ENCODE data around the gene ZNF124. TPM values are rescaled to one million over a fixed set of nuclear protein-coding genes. Genes with fewer than 3 reads are reported as not detected.
"Not testable (repeated sequence)": the region's sequence is repeated elsewhere in the genome, so short reads cannot be mapped to it uniquely, and the experiment has no call there.

Gene ZNF124
- total RNA-seq, 1 experiment from 2014 or later: 56.8 TPM

GRCh38 chr1:247184254-247184653 lies 12.4 kb upstream of the ZNF124 start:
- H3K36me3 ChIP-seq: peaks cover 12% of the 10 kb centered on the region; the same call in 1 of the 2 replicates
- no peak overlapping the region for H3K4me3 ChIP-seq
- no peak for DNase-seq
- no peaks in the 10 kb centered on the region for H3K27me3 ChIP-seq
- peaks cover 20% of the 10 kb centered on the region for H3K9me3 ChIP-seq

- Histone ChIP-seq H3K4me3 (no peak overlapping the region), H3K36me3 (peaks cover 6% of the 10 kb centered on the region; the same call in 1 of the 2 replicates), H3K9me3 (peaks cover 13% of the 10 kb centered on the region), H3K27me3 (no peaks in the 10 kb centered on the region)
- no peak for DNase-seq
Observed at GRCh38 chr1:247182994-247183393, 11.2 kb upstream of the ZNF124 start.

GRCh38 chr1:247180581-247180980 lies 8.8 kb upstream of the ZNF124 start:
- H3K9me3 ChIP-seq: 0 out of 2 replicates have a peak, but pooled peaks cover 2% of the 10 kb centered on the region
- DNase-seq: no peak
- H3K36me3 ChIP-seq: no peaks in the 10 kb centered on the region
- no peaks in the 10 kb centered on the region for H3K27me3 ChIP-seq
- H3K4me3 ChIP-seq: no peak overlapping the region

GRCh38 chr1:247177755-247178154 lies 5.9 kb upstream of the ZNF124 start:
- H3K36me3 ChIP-seq: no peaks in the 10 kb centered on the region
- H3K4me3 ChIP-seq: no peak overlapping the region
- no peaks in the 10 kb centered on the region for H3K27me3 ChIP-seq
- peaks cover 2% of the 10 kb centered on the region for H3K9me3 ChIP-seq
- DNase-seq: no peak

- peaks cover 2% of the 10 kb centered on the region for H3K9me3 ChIP-seq
- no peaks in the 10 kb centered on the region for H3K27me3 ChIP-seq
- DNase-seq: no peak
- no peak overlapping the region for H3K4me3 ChIP-seq
- H3K36me3 ChIP-seq: no peaks in the 10 kb centered on the region
Observed at GRCh38 chr1:247175458-247175857, 3.6 kb upstream of the ZNF124 start.

- Histone ChIP-seq H3K4me3 (no peak overlapping the region), H3K9me3 (peaks cover under 1% of the 10 kb centered on the region), H3K36me3 (peaks cover 5% of the 10 kb centered on the region), H3K27me3 (no peaks in the 10 kb centered on the region)
- no peak for DNase-seq
Observed at GRCh38 chr1:247173431-247173830, 1.6 kb upstream of the ZNF124 start.

- peaks cover 9% of the 10 kb centered on the region for H3K36me3 ChIP-seq
- no peak overlapping the region for H3K4me3 ChIP-seq
- DNase-seq: no peak
- no peaks in the 10 kb centered on the region for H3K27me3 ChIP-seq
- peaks cover 5% of the 10 kb centered on the region for H3K9me3 ChIP-seq
Observed at GRCh38 chr1:247172996-247173395, 1.2 kb upstream of the ZNF124 start.

GRCh38 chr1:247171443-247171842 lies 377 bp downstream of the ZNF124 start:
- H3K4me3 ChIP-seq, DNase-seq, H3K27me3 ChIP-seq: not testable (repeated sequence)
- H3K9me3 ChIP-seq: peaks cover 13% of the 10 kb centered on the region
- H3K36me3 ChIP-seq: peaks cover 23% of the 10 kb centered on the region

- peaks cover 60% of the 10 kb centered on the region for H3K9me3 ChIP-seq
- H3K36me3 ChIP-seq: peaks cover 44% of the 10 kb centered on the region
- H3K4me3 ChIP-seq: no peak overlapping the region
- no peaks in the 10 kb centered on the region for H3K27me3 ChIP-seq
- no peak for DNase-seq
Observed at GRCh38 chr1:247165674-247166073, 6.1 kb downstream of the ZNF124 start.

GRCh38 chr1:247164694-247165093 lies 7.1 kb downstream of the ZNF124 start:
- Histone ChIP-seq H3K27me3 (no peaks in the 10 kb centered on the region), H3K36me3 (peaks cover 50% of the 10 kb centered on the region), H3K9me3 (peaks cover 67% of the 10 kb centered on the region), H3K4me3 (no peak overlapping the region)
- no peak for DNase-seq

GRCh38 chr1:247156787-247157232 lies 15.0 kb downstream of the ZNF124 start:
- H3K9me3 ChIP-seq: peaks cover 78% of the 10 kb centered on the region
- peaks cover 82% of the 10 kb centered on the region for H3K36me3 ChIP-seq
- DNase-seq: no peak

GRCh38 chr1:247147781-247148180 lies 24.0 kb downstream of the ZNF124 start:
- Histone ChIP-seq H3K4me3 (no peak overlapping the region), H3K27me3 (no peaks in the 10 kb centered on the region), H3K36me3 (peaks cover 52% of the 10 kb centered on the region), H3K9me3 (peaks cover 43% of the 10 kb centered on the region)
- DNase-seq: no peak

More at GRCh38 chr1:247156787-247157232, 15.0 kb downstream of the ZNF124 start:
- Histone ChIP-seq H3K27me3 (no peaks in the 10 kb centered on the region), H3K4me3 (no peak overlapping the region)

GRCh38 chr1:247147120-247147519 lies 24.7 kb downstream of the ZNF124 start:
- not testable (repeated sequence) for DNase-seq, H3K27me3 ChIP-seq, H3K4me3 ChIP-seq
- peaks cover 52% of the 10 kb centered on the region for H3K36me3 ChIP-seq
- peaks cover 41% of the 10 kb centered on the region for H3K9me3 ChIP-seq

GRCh38 chr1:247146671-247147070 lies 25.1 kb downstream of the ZNF124 start:
- Histone ChIP-seq H3K9me3 (peaks cover 45% of the 10 kb centered on the region), H3K27me3 (no peaks in the 10 kb centered on the region), H3K4me3 (no peak overlapping the region), H3K36me3 (peaks cover 56% of the 10 kb centered on the region)
- DNase-seq: no peak

GRCh38 chr1:247145279-247145678 lies 26.5 kb downstream of the ZNF124 start:
- peaks cover 48% of the 10 kb centered on the region for H3K9me3 ChIP-seq
- H3K4me3 ChIP-seq: no peak overlapping the region
- H3K27me3 ChIP-seq: no peaks in the 10 kb centered on the region
- DNase-seq: no peak
- peaks cover 59% of the 10 kb centered on the region for H3K36me3 ChIP-seq

GRCh38 chr1:247139557-247139956 lies 32.3 kb downstream of the ZNF124 start:
- peaks cover 25% of the 10 kb centered on the region for H3K36me3 ChIP-seq
- not testable (repeated sequence) for DNase-seq

GRCh38 chr1:247131236-247131635 lies 40.6 kb downstream of the ZNF124 start:
- DNase-seq: no peak
- Histone ChIP-seq H3K36me3 (peaks cover 6% of the 10 kb centered on the region), H3K9me3 (peaks cover 15% of the 10 kb centered on the region), H3K4me3 (no peak overlapping the region), H3K27me3 (no peaks in the 10 kb centered on the region)

More at GRCh38 chr1:247139557-247139956, 32.3 kb downstream of the ZNF124 start:
- not testable (repeated sequence) for H3K4me3 ChIP-seq, H3K27me3 ChIP-seq
- H3K9me3 ChIP-seq: peaks cover 51% of the 10 kb centered on the region

- peak overlapping the region; percentile 49 for H3K4me3 ChIP-seq
- not testable (repeated sequence) for H3K9me3 ChIP-seq
Observed at GRCh38 chr1:247127519-247128282, 44.1 kb downstream of the ZNF124 start.

More at GRCh38 chr1:247127519-247128282, 44.1 kb downstream of the ZNF124 start:
- H3K27me3 ChIP-seq, H3K36me3 ChIP-seq, DNase-seq: not testable (repeated sequence)

Measured in MG63 (cell line).